HG03457 (cell line): ENCODE results near the gene TANGO6.

ENCODE experiments used
- ATAC-seq: cut with Tn5 transposase; IDR thresholded peaks from one replicate; pipeline ENCODE4 v1.9.1; 2021; ENCODE audit warnings: moderate number of reproducible peaks; ENCODE audit not compliant: unreplicated experiment

The TANGO6 gene

DNA sequence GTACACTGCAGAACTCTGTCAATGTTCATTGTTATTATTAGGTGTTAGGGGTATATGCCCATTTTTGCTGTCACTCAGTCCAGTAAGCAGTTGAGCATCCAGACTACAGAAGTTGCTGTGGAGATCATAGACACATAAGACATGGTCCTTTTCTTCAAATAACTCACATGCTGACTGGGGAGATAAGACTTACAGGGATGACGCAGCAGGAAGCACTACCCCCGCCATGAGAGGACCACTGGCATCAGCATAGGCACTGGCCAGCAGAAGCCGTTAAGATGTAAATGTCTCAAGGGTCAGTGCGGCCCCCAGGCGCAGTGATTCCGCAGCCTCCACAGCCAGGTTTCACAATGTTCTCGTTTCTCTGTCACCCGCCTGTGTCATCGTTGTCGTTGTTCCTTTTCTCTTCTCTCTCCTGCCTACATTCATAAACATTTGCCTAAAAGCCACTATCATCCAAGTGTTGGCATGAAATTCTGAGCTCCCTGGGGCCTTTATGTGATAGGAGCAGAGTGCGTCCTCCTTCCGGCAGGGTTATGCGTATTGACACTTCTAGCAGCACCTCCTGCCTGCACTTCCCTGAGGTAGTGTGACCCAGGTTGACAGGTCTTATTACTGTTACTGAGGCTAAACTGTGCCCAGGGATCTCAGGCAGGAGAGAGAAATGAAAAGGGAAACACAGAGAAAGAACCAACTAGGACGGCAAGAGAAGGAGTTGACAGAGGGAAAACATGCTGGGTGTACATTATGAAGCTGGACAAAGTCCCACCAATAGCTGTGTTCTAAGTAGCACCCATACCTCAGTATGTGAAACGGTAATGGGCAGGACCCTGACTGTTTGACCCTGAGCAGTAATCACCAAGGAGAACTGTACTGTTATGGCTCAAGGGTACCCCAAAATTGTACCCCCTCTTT lies 17.9 kb downstream of the TANGO6 start:
- no peak for ATAC-seq

DNA sequence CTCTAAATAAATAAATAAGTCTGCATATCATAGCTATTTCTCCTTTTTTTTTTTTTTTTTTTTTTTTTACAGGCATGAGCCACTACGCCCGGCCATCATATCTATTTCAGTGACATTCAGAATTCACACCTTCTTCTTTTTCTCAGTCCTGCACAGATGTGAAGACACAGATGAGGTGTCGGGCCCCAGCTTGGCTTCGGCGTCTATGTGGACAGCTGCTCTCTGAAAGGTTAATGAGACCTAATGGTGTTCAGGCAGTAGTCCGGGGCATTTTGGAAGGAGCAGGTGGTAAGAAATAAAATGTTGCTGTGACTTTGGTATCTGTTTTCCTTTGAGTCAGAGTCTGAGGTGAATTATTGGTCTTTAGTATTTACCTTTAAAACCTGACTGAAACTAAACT lies 23.6 kb downstream of the TANGO6 start:
- no peak for ATAC-seq

DNA sequence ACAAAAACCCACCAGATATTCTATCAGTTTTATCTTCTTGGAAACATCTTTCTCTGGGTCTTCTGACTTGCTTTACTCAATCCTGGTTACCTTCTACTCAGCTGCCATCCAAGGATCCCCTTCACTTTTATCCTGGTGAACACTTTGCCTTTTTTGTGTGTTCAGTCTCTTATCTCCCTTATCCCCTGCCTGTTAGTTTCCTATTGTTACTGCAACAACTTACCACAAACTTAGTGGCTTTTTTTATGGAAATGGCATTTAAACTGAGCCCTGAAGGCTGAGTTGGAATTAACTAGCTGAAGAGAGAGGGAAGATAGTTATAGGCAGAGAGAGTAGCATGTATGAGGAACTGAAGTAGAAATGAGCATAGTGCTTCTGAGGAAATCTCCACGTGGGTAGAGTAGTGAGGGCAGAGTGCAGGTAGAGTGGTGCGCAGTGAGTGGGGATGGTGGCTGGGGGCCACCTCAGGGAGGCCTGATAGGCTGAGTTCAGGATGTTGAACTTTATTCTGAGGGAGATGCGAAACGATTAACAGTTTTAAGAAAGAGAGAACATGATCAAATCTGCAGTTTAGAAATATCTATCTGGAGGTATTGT lies 26.3 kb downstream of the TANGO6 start:
- no peak for ATAC-seq

DNA sequence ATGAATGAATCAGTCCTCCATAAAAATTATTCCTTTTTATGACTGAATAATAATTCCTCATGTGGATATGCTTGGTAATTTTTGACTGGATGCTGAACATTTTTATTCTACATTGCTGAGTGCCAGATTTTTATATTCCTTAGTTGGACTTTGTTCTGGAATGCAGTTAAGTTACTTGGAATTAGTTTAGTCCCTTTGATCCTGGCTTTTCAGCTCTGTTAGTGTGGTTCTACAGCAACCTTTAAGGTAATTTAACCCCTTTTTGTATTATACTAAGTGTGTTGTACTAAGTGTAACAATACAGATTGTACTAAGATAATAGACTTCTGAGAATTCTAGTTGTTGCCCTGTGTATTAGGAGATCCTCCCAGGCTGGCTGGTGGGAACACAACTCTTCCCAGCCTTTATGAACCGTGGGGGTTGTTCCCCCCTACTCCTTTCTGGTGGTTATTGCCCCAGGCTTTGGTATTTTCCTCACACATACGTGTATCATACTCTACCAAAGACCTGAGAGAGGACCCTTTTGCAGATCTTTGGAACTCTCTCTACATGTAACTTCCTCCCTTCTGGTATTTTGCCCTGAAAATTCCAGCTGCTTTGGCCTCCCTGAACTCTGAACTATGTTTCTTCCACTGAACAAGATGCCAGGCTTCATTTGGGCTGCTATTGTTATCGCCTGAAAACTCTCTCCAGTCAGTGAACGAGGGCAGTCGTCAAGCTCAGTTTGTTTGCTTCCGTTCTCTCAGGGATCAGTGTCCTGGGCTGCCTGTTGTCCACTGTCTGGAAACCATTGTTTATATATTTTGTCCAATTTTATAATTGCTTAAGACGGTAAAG lies 30.5 kb downstream of the TANGO6 start:
- no peak for ATAC-seq

DNA sequence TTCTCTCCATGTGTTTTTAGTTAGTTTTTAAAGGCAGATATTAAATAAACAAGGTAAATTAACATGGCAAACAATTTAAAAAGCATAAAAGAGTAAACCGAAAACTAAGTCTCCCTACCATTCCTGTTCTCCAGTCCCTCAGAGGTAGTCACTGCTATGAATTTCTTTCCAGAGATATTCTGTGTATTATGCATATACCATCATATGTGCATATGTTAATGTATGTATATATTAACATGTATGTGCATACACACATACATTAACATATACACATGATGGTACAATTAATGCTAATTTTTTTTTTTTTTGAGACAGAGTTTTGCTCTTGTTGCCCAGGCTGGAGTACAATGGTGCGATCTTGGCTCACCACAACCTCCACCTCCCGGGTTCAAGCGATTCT lies 32.5 kb downstream of the TANGO6 start:
- ATAC-seq: no peak

DNA sequence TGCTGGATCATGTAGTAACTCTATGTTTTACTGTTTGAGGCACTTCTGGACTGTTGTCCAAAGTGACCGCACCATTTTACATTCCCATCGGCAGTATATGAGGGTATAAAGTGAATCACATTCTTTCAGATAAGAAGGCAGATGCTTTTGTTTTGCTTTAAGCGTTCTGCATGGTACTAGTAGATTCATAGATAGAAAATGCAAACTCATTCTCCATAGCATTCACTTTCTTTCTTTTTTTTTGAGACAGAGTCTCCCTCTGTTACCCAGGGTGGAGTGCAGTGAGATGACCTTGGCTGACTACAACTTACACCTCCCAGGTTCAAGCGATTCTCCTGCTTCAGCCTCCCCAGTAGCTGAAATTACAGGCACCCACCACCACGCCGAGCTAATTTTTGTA lies 40.4 kb downstream of the TANGO6 start:
- no peak for ATAC-seq

DNA sequence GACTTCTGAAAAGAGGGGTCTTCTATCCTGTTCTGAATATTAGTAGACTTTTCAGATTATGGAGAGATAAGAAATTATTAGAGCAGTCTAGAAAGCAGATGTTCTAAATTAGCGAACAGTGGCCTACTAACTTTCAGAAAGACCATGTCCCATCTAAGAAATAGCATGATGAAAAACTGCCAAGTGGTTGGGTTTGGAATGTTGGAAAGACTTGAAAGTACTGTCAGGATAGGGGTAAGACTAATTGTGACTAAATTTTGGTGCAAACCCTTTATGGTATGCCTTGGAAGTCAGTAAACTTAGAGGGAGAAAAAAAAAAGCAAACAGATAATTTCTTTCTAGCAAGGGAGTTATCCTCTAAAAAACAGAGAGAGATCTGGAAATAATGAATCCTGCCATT lies 41.1 kb downstream of the TANGO6 start:
- no peak for ATAC-seq

DNA sequence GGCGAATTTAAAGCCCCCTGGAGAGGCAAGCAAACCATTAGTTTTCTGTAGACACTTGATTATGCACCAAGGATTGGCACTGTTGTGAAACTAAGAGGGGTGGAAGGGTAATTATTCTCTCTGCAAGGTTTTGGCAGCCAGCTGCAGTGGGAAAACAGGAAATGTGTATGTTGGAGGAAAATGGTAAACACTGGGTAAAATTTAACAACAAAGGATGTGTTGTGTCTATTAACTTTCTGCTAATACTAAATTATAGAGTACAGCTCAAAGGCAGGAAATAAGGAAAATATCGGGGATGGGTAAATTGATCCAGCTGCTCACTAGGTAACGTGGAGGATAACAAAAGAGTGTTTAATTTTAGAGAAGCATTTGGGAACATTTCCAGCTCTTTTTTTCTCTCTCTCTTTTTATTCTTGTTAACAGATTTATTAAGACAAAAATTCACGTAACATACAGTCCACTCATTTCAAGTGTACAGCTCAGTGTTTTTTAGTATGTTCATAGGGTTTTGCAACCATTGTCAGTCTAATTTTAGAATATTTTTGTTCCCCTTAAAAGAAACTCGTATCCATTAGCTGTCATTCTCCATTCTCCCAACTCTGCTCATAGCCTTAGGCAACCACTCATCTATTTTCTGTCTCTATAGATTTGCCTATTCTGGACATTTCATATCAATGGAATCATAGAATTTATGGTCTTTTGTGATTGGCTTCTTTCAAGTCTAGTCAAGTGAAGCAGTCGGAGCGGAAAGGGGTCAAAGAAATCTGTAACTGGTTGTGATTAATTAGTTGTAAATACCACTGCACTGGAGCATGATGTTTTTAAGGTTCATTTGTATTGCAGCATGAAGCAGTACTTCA lies 41.8 kb downstream of the TANGO6 start:
- ATAC-seq: no peak

DNA sequence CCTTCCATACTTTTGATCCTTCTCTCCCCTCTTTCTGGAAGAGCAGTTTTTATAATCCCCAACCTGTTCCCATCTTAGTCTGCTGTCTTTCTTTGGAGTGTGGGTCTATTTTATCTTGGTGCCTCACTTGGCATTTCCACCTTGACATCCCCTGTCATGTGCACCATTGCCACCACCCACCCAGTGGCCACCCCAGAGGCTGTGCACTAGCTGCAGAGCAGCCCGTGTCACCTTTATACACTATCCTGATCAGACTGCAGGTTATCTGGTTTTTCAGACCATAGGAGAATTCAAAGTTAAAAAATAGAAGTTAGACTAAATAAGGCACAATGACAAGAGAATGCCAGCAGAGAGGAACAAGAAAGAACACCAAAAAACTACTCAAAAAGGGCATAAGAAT lies 43.8 kb downstream of the TANGO6 start:
- no peak for ATAC-seq

DNA sequence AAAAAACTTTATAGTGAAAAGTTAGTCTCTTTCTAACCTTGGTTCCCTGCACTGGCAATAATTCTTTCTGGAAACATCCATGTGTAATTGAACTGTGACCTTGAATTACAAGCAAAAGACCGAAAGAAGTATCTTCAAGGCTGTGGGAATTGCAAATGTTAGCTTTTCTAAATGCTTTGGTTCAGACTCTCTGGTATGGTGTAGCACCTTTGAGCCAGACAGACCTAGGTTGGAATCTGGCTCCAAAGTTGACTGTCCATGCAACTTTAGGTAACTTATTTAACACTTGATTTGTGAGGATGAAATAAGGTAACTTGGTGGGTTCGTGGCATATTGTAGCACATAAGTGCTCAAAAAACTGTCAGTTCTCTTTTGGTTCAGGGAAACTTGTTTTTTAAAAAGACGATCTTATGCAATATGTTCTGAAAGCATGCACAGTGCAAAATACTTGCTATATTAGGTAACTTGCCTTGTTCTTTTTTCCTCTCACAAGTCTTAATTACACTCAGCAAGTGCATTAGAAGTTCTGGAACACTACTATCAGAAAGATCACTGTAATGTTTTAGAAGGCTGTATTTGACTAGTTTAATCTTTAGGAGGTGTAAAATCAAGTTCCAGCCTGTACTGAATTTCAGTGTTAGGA lies 46.3 kb downstream of the TANGO6 start:
- no peak for ATAC-seq

DNA sequence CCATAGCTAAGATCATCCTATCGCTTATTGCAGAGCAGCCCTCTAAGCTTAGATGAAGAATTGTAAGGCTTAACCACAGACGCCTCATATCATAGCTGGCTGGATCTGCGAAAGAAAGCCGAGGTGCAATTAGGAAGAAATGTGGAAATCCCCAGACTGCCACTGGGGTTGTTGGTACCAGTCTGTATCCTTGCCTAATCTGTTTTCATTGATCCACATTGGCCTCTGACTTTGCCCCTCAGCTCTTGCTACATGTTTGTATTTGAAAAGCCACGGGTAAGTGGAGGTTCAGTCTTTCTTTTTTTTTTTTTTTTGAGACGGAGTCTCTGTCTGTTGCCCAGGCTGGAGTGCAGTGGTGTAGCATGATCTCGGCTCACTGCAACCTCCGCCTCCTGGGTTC lies 48.9 kb downstream of the TANGO6 start:
- no peak for ATAC-seq

DNA sequence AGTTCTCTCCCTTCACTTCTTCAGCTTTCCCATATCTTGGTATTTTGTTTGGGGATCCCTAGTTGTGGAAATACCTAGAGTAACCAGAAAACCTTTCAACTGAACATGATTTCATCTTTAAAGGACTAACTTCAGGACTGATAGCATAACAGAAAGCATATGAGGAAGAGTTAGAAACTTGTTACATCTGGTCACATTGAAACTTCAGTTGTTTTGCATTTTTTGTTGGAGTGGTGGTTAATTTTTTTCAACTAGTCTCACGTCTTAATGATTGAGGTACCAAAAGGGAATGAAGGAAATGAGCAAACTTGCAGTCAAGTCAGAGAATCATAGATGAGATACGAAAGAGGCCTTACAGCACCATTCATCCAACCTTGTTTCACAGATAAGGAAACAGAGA lies 49.6 kb downstream of the TANGO6 start:
- no peak for ATAC-seq

DNA sequence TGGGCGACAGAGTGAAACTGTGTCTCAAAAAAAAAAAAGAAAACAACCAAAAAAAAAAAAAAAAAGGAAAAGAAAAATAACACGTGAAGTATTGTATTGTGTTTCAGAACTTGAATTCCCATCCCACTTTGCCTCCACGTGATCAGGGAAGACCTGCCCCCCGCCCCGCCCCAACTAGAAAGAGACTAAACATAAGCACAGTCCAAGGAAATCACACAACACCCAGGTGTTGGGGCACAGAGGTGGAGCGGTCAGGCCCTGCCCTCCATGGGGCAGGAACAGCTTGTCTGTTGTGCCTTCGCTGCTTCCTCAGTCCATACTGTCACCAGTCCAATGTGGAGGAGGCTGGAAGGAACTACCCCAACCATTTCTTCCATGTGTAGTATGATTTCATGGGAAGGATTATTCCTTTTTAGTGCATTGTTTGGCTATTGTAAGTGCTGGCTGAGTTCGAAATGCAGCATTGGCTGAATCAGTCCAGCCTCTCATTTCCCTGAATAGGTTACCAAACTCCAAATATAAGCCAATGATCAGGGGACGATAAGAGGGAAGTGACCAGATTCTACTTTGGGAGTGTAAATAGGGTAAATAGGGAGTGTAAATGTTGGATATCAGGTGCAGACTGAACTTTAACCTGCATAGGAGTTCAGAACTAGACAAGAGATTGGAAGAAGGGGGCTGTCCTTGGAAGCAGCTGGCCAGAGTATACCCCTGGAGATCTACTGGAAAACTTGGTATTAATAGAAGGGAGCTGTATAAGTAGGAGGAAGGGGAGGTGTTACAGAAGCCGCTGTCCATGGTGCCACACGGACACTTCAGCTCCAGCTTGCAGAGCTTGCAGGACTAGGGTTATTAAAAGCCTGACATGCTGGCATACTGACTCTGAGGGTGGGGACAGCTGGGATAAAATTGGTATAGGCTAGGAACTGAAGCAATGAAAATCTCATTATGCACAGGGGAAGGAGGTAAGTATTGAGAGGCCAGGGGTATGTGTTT lies 50.7 kb downstream of the TANGO6 start:
- ATAC-seq: no peak

DNA sequence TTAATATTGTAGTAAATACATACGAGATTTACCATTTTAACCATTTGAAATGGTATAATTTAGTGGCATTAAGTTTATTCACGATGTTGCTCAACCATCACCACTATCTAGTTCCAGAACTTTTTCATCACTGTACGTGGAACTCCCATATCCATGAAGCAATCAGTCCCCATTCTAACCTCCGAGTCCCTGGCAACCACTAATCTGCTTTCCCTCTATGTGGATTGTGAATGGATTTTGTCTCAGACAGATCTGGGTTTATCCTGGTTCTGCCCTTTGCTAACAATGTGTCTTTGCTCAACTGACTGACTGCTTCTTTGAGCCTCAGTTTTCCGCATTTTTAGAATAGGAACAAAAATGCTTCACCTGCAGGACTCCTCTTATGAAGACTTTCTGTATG lies 51.4 kb downstream of the TANGO6 start:
- ATAC-seq: no peak

DNA sequence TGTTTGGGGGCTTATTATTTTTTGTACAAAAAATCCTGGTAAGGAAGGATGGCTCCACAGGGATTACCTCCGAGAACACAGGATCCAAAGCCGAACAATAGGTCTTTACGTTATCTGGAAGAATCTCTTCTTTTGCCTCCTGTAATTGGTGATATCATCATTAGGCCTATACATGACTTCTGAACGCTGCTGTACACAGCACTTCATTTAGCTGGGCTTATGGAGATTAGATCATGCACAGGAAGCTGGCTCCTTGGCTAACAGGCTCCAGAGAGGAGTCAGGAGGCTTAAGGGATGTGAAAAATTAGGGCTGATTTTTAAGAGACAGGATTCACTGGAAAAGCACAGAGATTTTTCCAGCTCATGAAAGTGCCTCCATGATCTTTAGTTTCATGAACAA lies 54.7 kb downstream of the TANGO6 start:
- ATAC-seq: no peak

DNA sequence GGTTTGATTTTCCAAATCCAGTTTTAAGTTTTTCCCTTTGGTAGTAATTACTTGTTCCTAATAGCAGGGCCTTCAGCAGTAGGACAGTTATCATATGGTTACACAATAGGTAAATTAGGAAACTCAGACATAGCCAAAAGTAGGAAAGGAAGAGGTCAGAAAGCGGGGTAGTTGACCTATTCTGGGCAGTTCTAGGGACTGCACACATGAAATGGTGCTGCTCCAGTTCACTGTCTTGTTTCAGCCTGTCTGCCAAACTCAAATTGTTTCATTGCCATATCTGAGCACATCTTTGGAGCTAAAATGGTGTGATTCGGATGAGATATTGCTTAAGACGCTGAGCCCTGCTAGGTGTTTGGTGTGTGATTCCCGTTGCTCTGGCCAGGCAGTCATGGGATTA lies 56.7 kb downstream of the TANGO6 start:
- ATAC-seq: no peak

DNA sequence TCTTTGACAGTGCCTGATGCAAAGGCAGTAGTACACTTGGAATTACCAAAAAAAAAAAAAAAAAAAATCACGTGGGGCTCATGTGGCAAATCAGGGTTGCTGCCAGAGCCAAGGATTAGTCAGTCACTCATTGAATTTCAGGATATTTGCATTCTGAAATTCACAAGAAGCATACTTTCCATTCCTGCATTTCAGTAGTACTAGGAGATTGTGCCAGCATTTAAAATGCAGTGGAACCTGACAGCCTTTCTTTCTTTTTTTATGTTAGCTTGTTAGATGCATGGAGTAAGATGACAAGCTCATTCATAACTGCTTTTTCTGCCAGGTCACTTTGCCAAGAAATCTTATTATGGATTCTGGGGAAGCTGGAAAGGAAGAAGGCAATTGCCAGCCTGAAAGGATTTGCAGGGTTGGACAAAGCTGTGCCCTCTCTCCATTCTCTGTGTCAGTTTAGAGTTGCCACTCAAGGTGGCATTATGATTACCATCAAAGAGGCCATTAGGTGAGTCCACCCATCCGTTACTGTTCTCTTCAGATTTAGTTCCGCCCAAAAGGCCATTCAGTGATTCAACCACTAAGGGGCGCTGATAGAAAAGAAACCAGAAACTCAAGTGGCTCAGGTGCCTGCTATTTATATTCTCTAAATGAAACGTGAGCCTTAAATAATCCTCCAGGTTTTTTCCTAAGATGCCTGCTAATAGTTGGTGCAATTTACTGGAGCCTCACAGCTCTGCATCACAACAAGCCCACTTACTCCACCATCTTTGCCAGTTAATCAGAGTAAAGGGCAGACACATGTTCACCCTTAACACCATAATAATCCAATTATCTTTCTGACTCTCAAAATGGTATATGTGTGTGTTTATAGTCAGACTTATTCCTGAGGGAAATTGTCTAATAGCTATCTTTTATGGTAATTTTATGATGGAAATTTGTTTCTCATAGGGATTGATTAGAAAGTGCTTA lies 59.0 kb downstream of the TANGO6 start:
- no peak for ATAC-seq

DNA sequence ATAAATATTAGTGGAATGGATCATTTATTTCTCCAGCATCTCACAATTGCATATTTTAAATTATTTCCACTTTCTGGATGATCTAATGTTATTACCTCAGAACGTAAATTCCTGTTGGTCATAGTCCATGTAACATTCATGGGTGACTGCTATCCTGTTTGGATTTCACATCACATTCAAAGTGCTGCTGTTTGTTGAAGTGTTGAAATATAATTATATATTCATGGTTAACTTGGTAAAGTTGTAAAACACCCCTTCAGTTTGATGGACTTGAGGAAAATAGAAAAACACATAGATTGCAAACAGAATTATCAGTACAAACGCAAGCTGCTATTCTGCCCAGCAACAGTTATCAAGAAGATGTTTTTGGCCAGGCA lies 59.6 kb downstream of the TANGO6 start:
- no peak for ATAC-seq
